GM12878 (cell line): Measurements from ENCODE around the gene SLC39A11. TPM values are rescaled to one million over a fixed set of nuclear protein-coding genes. Genes with fewer than 3 reads are reported as not detected.

ENCODE experiments used
- ATAC-seq: fragments of 200-7000 bp; cut with Tn5 transposase; 3 replicates; pipeline ENCODE4 v1.9.1; 2020; ENCODE audit warnings: mild to moderate bottlenecking, moderate library complexity
- BruUV-seq: library from RNA; stranded (reverse); fragments of 400-500 nt; replicated peaks from 2 replicates; lab custom pipeline; 2021; lab: Mats Ljungman, UMichigan
- CTCF ChIA-PET: fragments of 300-600 bp; sonication (Branson Sonifier 250); formaldehyde crosslinking; extraction: SDS; loops from one replicate; lab custom pipeline; 2021; ENCODE audit warnings: inconsistent platforms; lab: Yijun Ruan, JAX
- POLR2A ChIA-PET: fragments of 350-600 bp; formaldehyde crosslinking; extraction: SDS; loops from one replicate; lab custom pipeline; 2021; ENCODE audit warnings: inconsistent platforms; lab: Charles Lee
- RAD21 ChIA-PET: fragments of 300-600 bp; sonication (Branson Sonifier 250); formaldehyde crosslinking; loops from one replicate; lab custom pipeline; 2023; ENCODE audit warnings: antibody characterized with exemption; ENCODE audit not compliant: unreplicated experiment; lab: Charles Lee
- SMC1A ChIA-PET: fragments of 300-600 bp; sonication (Branson Sonifier 250); formaldehyde crosslinking; loops from one replicate; lab custom pipeline; 2023; ENCODE audit not compliant: unreplicated experiment, uncharacterized antibody; lab: Charles Lee
- DNase-seq: peaks from one replicate; pipeline ENCODE4 v3.0.0-alpha.2; 2011; ENCODE audit warnings: low read depth, low spot score
- FAIRE-seq: peaks from 3 replicates; lab custom pipeline; 2011; peaks lifted over from hg19 to GRCh38; lab: Jason Lieb, UNC
- H2AFZ ChIP-seq: 2 replicates; pipeline ENCODE4 v1.6.0; 2011; ENCODE audit warnings: low read depth, low read length, control low read depth; ENCODE audit not compliant: control insufficient read depth
- H3K27ac ChIP-seq: 2 replicates; pipeline ENCODE4 v1.5.1; 2011; ENCODE audit warnings: control low read depth; ENCODE audit not compliant: control insufficient read depth, insufficient read depth
- H3K27me3 ChIP-seq, 2 experiments: replicated peaks in 1 of 2; 2 replicates each; pipeline versions ENCODE4 v1.6.0 to v1.6.1; 2011; ENCODE audit warnings: low read length in 1 of 2; ENCODE audit not compliant: control insufficient read depth in 2 of 2, insufficient read depth in 2 of 2
- H3K36me3 ChIP-seq, 2 experiments: 2 replicates each; pipeline ENCODE4 v1.5.1; 2011; ENCODE audit warnings: low read length in 1 of 2; ENCODE audit not compliant: control insufficient read depth in 2 of 2, insufficient read depth in 2 of 2
- H3K4me1 ChIP-seq: 2 replicates; pipeline ENCODE4 v1.6.1; 2011; ENCODE audit warnings: mild to moderate bottlenecking, low read length, moderate library complexity, mixed read lengths; ENCODE audit not compliant: control insufficient read depth, insufficient read depth
- H3K4me2 ChIP-seq: 2 replicates; pipeline ENCODE4 v1.6.0; 2011; ENCODE audit warnings: control low read depth; ENCODE audit not compliant: control insufficient read depth, insufficient read depth
- H3K4me3 ChIP-seq: fragments of 200-600 bp; sonication (generic); 2 replicates; pipeline ENCODE4 v1.5.1; 2016
- H3K79me2 ChIP-seq: 2 replicates; pipeline ENCODE4 v1.6.0; 2011; ENCODE audit warnings: low read length; ENCODE audit not compliant: control insufficient read depth, insufficient read depth
- H3K9ac ChIP-seq: 2 replicates; pipeline ENCODE4 v1.8.0; 2011; ENCODE audit warnings: low read length, control low read depth, mixed read lengths; ENCODE audit not compliant: control insufficient read depth, insufficient read depth
- H3K9me3 ChIP-seq: replicated peaks from 3 replicates; pipeline ENCODE4 v1.5.1; 2011; ENCODE audit warnings: mild to moderate bottlenecking, low read length; ENCODE audit not compliant: control insufficient read depth, insufficient read depth
- H4K20me1 ChIP-seq: 2 replicates; pipeline ENCODE4 v1.6.0; 2011; ENCODE audit not compliant: control insufficient read depth, insufficient read depth
- ESRRA ChIP-seq: IDR thresholded peaks from 2 replicates; pipeline ENCODE4 v1.6.1; 2012; ENCODE audit warnings: mild to moderate bottlenecking, low read length, improper control_type of control experiment
- in situ Hi-C: fragments of 300-500 bp; cut with MboI; formaldehyde crosslinking; loops from 9 replicates; pipeline ENCODE4 v1.14.3; 2018; ENCODE audit warnings: mixed read lengths
- intact Hi-C: fragments of 100-400 bp; cut with micrococcal nuclease; formaldehyde crosslinking; loops from one replicate; pipeline ENCODE4 v1.14.2; 2022; ENCODE audit not compliant: unreplicated experiment
- polyA plus RNA-seq, 11 experiments: library from polyadenylated mRNA; depleted of rRNA in 4 of 11; unstranded in 6 of 11; stranded (reverse) in 5 of 11; fragments of >200 nt; fragmentation: Nextera tagmentation in 4 of 11; fragmentation: Illumina TruSeq in 1 of 11; extraction: Ambion mirVana in 4 of 11; extraction: Trizol in 1 of 11; gene quantifications; 1 replicate in 1 of 11; 2 replicates in 10 of 11; pipeline versions ENCODE4 v1.2.1 to v1.2.3, GENCODE V29; 2011 to 2016; ENCODE audit warnings: inconsistent platforms in 2 of 11, missing spikeins in 2 of 11, low read depth in 1 of 11
- total RNA-seq, 4 experiments: library from RNA; depleted of rRNA in 3 of 4; stranded (reverse); fragments of >200 nt in 3 of 4; fragmentation: Illumina TruSeq in 1 of 4; extraction: Trizol in 1 of 4; gene quantifications; 2 replicates each; pipeline versions ENCODE4 v1.2.1 to v1.2.3, GENCODE V29; 2013 to 2021
- TF ChIP-seq, protein P1 (sequence below): fragments of 450-650 bp; formaldehyde crosslinking; IDR thresholded peaks from 2 replicates; pipeline ENCODE4 v1.5.0; 2022; ENCODE audit warnings: mild to moderate bottlenecking, missing genetic modification characterization
- TF ChIP-seq, protein P2 (sequence below): IDR thresholded peaks from 2 replicates; pipeline ENCODE4 v1.6.1; 2012; ENCODE audit warnings: low read depth, low read length, improper control_type of control experiment
- TF ChIP-seq, protein P3 (sequence below): fragments of 450-650 bp; IDR thresholded peaks from 2 replicates; pipeline ENCODE4 v1.6.1; 2016; ENCODE audit warnings: mild to moderate bottlenecking, moderate library complexity, borderline replicate concordance

Gene SLC39A11
- total and polyA plus RNA-seq, 10 of the 15 experiments (the other 5 are each of a cell fraction or from before 2014, with no cell fraction given) = 8.6 to 23.8 (median 14.0) TPM

DNA sequence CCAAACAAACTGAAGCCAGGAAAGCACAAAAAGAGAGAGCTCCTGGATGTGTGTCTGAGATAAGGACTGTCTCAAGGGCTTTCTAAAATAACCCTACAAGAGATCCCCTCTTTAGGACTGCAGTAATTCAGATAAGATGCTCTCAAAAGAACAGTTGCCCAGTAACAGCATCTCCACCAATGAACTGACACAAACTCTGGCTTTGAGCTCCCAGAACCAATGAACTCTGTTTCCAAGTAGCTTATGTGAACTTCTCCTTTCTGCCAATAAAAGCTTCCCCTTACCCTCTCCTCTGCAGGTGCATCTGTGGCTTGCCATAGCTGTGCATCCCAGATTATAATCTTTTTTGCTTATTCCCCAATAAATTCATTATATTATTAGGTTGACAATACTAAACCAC lies 421.5 kb downstream of the SLC39A11 start:
- FAIRE-seq = no peak
- H3K9ac ChIP-seq = no peak overlapping the region
- RAD21 ChIA-PET = interaction anchor here (0.8 to 1.1 kb wide), 2 partner anchors 67 to 114 kb away, joined by 3 read pairs; no protein-coding TSS in a partner anchor
- in situ Hi-C loops (no loop called here), intact Hi-C loops (no loop called here)
- no peaks in the 10 kb centered on the region for H3K36me3 ChIP-seq
- no peaks in the 10 kb centered on the region for H3K4me1 ChIP-seq
- TF ChIP-seq, protein P1, sequence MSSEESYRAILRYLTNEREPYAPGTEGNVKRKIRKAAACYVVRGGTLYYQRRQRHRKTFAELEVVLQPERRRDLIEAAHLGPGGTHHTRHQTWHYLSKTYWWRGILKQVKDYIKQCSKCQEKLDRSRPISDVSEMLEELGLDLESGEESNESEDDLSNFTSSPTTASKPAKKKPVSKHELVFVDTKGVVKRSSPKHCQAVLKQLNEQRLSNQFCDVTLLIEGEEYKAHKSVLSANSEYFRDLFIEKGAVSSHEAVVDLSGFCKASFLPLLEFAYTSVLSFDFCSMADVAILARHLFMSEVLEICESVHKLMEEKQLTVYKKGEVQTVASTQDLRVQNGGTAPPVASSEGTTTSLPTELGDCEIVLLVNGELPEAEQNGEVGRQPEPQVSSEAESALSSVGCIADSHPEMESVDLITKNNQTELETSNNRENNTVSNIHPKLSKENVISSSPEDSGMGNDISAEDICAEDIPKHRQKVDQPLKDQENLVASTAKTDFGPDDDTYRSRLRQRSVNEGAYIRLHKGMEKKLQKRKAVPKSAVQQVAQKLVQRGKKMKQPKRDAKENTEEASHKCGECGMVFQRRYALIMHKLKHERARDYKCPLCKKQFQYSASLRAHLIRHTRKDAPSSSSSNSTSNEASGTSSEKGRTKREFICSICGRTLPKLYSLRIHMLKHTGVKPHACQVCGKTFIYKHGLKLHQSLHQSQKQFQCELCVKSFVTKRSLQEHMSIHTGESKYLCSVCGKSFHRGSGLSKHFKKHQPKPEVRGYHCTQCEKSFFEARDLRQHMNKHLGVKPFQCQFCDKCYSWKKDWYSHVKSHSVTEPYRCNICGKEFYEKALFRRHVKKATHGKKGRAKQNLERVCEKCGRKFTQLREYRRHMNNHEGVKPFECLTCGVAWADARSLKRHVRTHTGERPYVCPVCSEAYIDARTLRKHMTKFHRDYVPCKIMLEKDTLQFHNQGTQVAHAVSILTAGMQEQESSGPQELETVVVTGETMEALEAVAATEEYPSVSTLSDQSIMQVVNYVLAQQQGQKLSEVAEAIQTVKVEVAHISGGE = no peak
- TF ChIP-seq ESRRA = no peak
- TF ChIP-seq, protein P2, sequence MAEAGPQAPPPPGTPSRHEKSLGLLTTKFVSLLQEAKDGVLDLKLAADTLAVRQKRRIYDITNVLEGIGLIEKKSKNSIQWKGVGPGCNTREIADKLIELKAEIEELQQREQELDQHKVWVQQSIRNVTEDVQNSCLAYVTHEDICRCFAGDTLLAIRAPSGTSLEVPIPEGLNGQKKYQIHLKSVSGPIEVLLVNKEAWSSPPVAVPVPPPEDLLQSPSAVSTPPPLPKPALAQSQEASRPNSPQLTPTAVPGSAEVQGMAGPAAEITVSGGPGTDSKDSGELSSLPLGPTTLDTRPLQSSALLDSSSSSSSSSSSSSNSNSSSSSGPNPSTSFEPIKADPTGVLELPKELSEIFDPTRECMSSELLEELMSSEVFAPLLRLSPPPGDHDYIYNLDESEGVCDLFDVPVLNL = no peak
- TF ChIP-seq, protein P3, sequence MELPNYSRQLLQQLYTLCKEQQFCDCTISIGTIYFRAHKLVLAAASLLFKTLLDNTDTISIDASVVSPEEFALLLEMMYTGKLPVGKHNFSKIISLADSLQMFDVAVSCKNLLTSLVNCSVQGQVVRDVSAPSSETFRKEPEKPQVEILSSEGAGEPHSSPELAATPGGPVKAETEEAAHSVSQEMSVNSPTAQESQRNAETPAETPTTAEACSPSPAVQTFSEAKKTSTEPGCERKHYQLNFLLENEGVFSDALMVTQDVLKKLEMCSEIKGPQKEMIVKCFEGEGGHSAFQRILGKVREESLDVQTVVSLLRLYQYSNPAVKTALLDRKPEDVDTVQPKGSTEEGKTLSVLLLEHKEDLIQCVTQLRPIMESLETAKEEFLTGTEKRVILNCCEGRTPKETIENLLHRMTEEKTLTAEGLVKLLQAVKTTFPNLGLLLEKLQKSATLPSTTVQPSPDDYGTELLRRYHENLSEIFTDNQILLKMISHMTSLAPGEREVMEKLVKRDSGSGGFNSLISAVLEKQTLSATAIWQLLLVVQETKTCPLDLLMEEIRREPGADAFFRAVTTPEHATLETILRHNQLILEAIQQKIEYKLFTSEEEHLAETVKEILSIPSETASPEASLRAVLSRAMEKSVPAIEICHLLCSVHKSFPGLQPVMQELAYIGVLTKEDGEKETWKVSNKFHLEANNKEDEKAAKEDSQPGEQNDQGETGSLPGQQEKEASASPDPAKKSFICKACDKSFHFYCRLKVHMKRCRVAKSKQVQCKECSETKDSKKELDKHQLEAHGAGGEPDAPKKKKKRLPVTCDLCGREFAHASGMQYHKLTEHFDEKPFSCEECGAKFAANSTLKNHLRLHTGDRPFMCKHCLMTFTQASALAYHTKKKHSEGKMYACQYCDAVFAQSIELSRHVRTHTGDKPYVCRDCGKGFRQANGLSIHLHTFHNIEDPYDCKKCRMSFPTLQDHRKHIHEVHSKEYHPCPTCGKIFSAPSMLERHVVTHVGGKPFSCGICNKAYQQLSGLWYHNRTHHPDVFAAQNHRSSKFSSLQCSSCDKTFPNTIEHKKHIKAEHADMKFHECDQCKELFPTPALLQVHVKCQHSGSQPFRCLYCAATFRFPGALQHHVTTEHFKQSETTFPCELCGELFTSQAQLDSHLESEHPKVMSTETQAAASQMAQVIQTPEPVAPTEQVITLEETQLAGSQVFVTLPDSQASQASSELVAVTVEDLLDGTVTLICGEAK = no peak
- no peaks in the 10 kb centered on the region for H3K27me3 ChIP-seq
- H3K4me2 ChIP-seq = no peak overlapping the region
- POLR2A ChIA-PET = no interaction called here
- H4K20me1 ChIP-seq = no peaks in the 10 kb centered on the region
- H3K4me3 ChIP-seq = no peak overlapping the region
- H3K9me3 ChIP-seq = no peaks in the 10 kb centered on the region; the same call in 2 of the 3 replicates
- BruUV-seq = no TSS peak
- DNase-seq = no peak
- SMC1A ChIA-PET = interaction anchor here (0.9 to 1.7 kb wide), 4 partner anchors 11 to 112 kb away, joined by 3 to 5 read pairs (median 4); no protein-coding TSS in a partner anchor
- H3K79me2 ChIP-seq = no peaks in the 10 kb centered on the region
- H3K27ac ChIP-seq = no peak overlapping the region
- CTCF ChIA-PET = interaction anchor here (0.9 to 1.4 kb wide), 7 partner anchors 27 to 114 kb away, joined by 3 to 6 read pairs (median 3); no protein-coding TSS in a partner anchor
- no peak overlapping the region for H2AFZ ChIP-seq
- no peak for ATAC-seq
